Muscle of leg (tissue), 11 donors: ENCODE measurements around the gene NFE2L2. TPM values are rescaled to one million over a fixed set of nuclear protein-coding genes. Genes with fewer than 3 reads are reported as not detected.

ENCODE experiments used
- DNase-seq: peaks from one replicate; pipeline ENCODE4 v3.0.0; 2013
- H3K27ac ChIP-seq: one replicate; pipeline ENCODE4 v1.5.1; 2013; ENCODE audit warnings: mild to moderate bottlenecking, low read length, control low read depth
- H3K27me3 ChIP-seq: one replicate; pipeline ENCODE4 v1.6.1; 2013; ENCODE audit warnings: low read length; ENCODE audit not compliant: control insufficient read depth, insufficient read depth
- H3K36me3 ChIP-seq: one replicate; pipeline ENCODE4 v1.6.1; 2013; ENCODE audit warnings: low read length; ENCODE audit not compliant: control insufficient read depth, insufficient read depth
- H3K4me1 ChIP-seq: one replicate; pipeline ENCODE4 v1.6.1; 2013; ENCODE audit warnings: low read length; ENCODE audit not compliant: control insufficient read depth, insufficient read depth
- H3K4me3 ChIP-seq: one replicate; pipeline ENCODE4 v1.5.1; 2013; ENCODE audit warnings: low read length, control low read depth
- H3K9me3 ChIP-seq: replicated peaks from 2 replicates; pipeline ENCODE4 v1.6.1; 2013; ENCODE audit warnings: low read depth, low read length; ENCODE audit not compliant: control insufficient read depth
- WGBS: methylation state at CpG from one replicate; pipeline ENCODE4 v1.1.5; 2013; ENCODE audit warnings: missing lambda C conversion rate; ENCODE audit not compliant: insufficient coverage; 5-methylcytosine and 5-hydroxymethylcytosine counted together
- polyA plus RNA-seq, 8 donors: library from polyadenylated mRNA; unstranded; fragments of 120-200 nt; gene quantifications; one replicate each; pipeline versions ENCODE4 v1.2.1 to v1.2.3, GENCODE V29; 2013; ENCODE audit warnings: inconsistent platforms in 1 of 8, low replicate concordance in 1 of 8; ENCODE audit not compliant: insufficient read length in 8 of 8, insufficient read depth in 1 of 8
- total RNA-seq: library from RNA; stranded (reverse); fragments of 120-200 nt; gene quantifications from one replicate; pipeline ENCODE4 v1.2.4, GENCODE V29; 2013

The NFE2L2 gene
- total and polyA plus RNA-seq, 9 donors = 39.9 to 65.8 (median 52.7) TPM

GRCh38 chr2:177258059-177258458 lies 6.5 kb downstream of the NFE2L2 start:
- H3K27ac ChIP-seq = no peak overlapping the region
- H3K9me3 ChIP-seq = peaks cover 6% of the 10 kb centered on the region
- peaks cover 7% of the 10 kb centered on the region for H3K36me3 ChIP-seq
- H3K27me3 ChIP-seq = no peaks in the 10 kb centered on the region
- no peak overlapping the region for H3K4me3 ChIP-seq
- WGBS = no CpG with 5 or more reads among the region's 2 CpGs
- no peak for DNase-seq
- H3K4me1 ChIP-seq = peaks cover 13% of the 10 kb centered on the region

DNA sequence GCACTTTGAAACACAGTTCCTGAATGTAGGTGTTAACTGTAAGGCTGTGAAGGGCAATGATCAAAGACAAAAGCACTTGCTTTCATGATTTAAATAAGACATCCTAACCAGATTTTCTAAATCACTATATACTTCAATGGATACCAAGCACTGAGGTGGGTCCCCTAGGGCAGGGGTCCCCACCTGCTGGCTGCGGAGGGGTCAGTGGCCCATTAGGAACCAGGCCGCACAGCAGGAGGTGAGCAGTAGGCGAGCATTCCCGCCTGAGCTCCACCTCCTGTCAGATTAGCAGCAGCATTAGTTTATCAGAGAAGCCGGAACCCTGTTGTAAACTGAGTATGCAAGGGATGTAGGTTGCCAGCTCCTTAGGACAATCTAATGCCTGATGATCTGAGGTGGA lies 7.1 kb downstream of the NFE2L2 start:
- peaks cover 18% of the 10 kb centered on the region for H3K4me1 ChIP-seq

GRCh38 chr2:177256695-177257094 lies 7.8 kb downstream of the NFE2L2 start:
- peaks cover 22% of the 10 kb centered on the region for H3K4me1 ChIP-seq

More for the DNA sequence above, 7.1 kb downstream of the NFE2L2 start:
- no peak overlapping the region for H3K27ac ChIP-seq
- no peak for DNase-seq
- peaks cover 6% of the 10 kb centered on the region for H3K9me3 ChIP-seq
- WGBS = 95% methylated on average over 4 of the region's 5 CpGs
- H3K4me3 ChIP-seq = no peak overlapping the region
- H3K36me3 ChIP-seq = peaks cover 12% of the 10 kb centered on the region
- no peaks in the 10 kb centered on the region for H3K27me3 ChIP-seq

DNA sequence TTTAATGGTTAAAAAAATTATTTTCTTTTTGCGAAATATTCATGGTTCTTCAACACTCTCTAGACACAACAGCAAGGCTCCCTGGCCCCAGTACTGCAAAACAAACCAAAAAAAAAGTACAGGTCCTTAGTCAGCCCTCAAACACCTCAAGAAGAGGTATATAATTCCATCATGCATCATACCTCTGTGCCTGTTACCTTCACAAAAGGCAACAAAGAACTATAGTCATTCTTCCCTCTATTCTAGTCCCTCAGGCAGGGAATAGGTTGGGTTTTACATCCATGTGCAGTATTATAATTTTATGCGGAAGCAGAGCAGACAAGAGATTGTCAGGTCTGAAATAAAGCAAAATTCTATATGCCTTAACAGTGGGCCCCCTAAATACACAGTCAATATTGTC lies 8.5 kb downstream of the NFE2L2 start:
- DNase-seq = no peak
- no peaks in the 10 kb centered on the region for H3K27me3 ChIP-seq
- H3K9me3 ChIP-seq = peaks cover 6% of the 10 kb centered on the region
- H3K4me1 ChIP-seq = peaks cover 18% of the 10 kb centered on the region
- no peak overlapping the region for H3K4me3 ChIP-seq
- no peak overlapping the region for H3K27ac ChIP-seq
- H3K36me3 ChIP-seq = peaks cover 15% of the 10 kb centered on the region
- 60% methylated on average over 1 of the region's 2 CpGs for WGBS

More at GRCh38 chr2:177256695-177257094, 7.8 kb downstream of the NFE2L2 start:
- Histone ChIP-seq H3K9me3 (peaks cover 6% of the 10 kb centered on the region), H3K36me3 (peaks cover 12% of the 10 kb centered on the region), H3K4me3 (no peak overlapping the region), H3K27me3 (no peaks in the 10 kb centered on the region), H3K27ac (no peak overlapping the region)
- DNase-seq = no peak
- no CpG with 5 or more reads among the region's 3 CpGs for WGBS

GRCh38 chr2:177255227-177255601 lies 9.3 kb downstream of the NFE2L2 start:
- Histone ChIP-seq H3K4me3 (no peak overlapping the region), H3K27ac (no peak overlapping the region), H3K9me3 (peaks cover 6% of the 10 kb centered on the region), H3K36me3 (peaks cover 15% of the 10 kb centered on the region), H3K27me3 (no peaks in the 10 kb centered on the region), H3K4me1 (peaks cover 16% of the 10 kb centered on the region)
- DNase-seq = no peak
- 60% methylated on average over 1 of the region's 2 CpGs for WGBS

DNA sequence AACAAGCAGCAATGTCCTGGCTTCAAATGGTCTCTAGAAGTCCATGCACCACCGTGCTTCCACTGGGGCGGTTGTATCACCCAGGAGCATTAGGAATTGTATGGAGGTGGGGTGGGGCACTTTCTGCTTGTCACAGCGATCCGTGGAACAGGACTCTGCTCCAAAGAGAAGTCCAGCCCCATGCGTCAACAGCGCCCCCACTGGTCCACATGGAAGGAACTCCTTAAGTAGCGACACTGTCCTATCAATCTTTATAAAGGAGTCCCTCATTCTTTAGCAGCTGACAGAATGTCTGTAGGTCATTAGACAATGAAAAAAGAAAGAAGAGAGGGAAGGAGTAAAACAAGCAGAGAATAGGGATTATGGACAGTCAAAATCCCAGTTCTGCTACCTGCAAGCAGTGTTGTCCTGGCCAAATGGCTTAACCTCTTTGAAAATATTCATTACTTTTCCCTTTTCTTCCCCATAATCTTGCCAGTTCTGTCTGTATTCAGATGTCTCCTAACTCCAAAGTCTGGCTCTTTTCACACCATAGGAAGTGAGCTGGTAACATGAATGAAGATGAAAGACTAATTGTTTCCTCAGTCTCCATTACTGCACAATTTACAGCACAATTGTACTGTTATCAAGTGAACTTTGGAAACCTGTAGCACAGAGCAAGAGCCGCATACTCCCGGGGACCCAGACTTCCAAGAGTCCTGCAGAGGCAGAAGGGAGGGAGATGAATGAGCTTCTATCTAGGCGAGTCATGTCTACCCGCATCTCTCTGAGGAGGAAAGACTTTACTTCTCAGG lies 9.9 kb downstream of the NFE2L2 start:
- Histone ChIP-seq H3K27me3 (no peaks in the 10 kb centered on the region), H3K4me1 (peaks cover 16% of the 10 kb centered on the region), H3K27ac (no peak overlapping the region), H3K4me3 (no peak overlapping the region), H3K9me3 (peaks cover 6% of the 10 kb centered on the region), H3K36me3 (peaks cover 15% of the 10 kb centered on the region)
- no CpG with 5 or more reads among the region's 11 CpGs for WGBS
- peak; percentile 21 for DNase-seq

- Histone ChIP-seq H3K9me3 (peaks cover 6% of the 10 kb centered on the region), H3K36me3 (peaks cover 17% of the 10 kb centered on the region), H3K4me3 (no peak overlapping the region), H3K27me3 (no peaks in the 10 kb centered on the region), H3K4me1 (peaks cover 16% of the 10 kb centered on the region), H3K27ac (no peak overlapping the region)
- WGBS = no CpG with 5 or more reads among the region's 3 CpGs
- no peak for DNase-seq
These were observed 10.8 kb downstream of the NFE2L2 start for GRCh38 chr2:177253704-177254103.

DNA sequence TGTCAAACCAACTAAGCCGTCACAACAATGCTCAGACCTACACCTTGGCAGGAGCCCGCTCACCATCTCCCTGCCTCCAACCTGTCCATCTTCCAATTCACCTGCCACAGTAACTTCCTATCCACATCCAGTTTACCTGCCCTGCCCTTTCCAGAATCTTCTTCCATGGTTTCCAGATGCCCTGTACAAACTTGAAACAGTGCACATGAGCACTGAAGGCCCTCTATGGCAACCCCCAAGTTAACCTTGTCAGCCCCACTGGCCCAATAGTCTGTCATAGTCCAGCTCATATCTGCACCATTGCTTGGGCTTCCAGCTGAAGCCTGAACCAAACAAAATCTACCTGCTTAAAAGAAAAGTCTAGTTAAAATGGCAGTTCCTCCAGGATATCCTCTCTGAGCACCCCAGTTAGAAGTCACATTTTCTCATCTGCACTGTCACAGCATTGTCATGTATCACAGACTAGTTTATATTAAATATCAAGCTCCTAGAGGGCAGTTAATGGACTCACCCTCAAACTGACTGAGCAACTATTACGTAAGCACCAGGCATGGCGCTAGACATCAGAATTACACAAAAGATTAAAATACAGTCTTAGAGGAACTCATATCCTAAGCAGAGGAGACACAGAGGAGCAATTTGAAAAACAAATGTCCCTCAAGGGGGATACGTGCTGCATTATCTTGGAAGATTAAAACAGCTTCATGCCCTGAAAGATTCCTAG lies 11.6 kb downstream of the NFE2L2 start:
- 100% methylated on average over 2 of the region's 5 CpGs for WGBS
- no peaks in the 10 kb centered on the region for H3K27me3 ChIP-seq
- H3K9me3 ChIP-seq = peaks cover 2% of the 10 kb centered on the region
- peaks cover 16% of the 10 kb centered on the region for H3K4me1 ChIP-seq
- peaks cover 18% of the 10 kb centered on the region for H3K36me3 ChIP-seq
- H3K27ac ChIP-seq = no peak overlapping the region
- H3K4me3 ChIP-seq = no peak overlapping the region
- no peak for DNase-seq

DNA sequence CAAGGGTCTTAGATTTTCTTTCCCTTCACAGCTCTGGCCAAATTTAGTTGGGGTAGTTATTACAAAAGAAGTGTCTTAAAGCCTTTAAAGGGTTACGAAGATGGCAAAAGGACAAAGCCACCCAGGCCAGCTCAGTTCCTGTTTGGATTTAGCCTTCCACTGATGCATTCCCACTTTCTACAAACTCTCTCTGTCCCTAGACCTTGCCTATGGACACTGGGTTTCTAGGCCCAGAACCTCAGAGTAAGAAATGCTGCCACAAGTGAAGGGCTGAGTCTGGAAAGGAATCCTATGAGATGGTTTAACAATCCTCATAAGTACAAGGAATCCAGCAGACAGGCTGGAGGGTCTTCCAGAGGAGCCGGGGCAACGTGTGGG lies 13.4 kb downstream of the NFE2L2 start:
- no peak overlapping the region for H3K4me3 ChIP-seq
- WGBS = no CpG with 5 or more reads among the region's 3 CpGs
- no peaks in the 10 kb centered on the region for H3K27me3 ChIP-seq
- no peaks in the 10 kb centered on the region for H3K9me3 ChIP-seq
- peak overlapping the region; percentile 1 for H3K27ac ChIP-seq
- no peak for DNase-seq
- peaks cover 18% of the 10 kb centered on the region for H3K36me3 ChIP-seq
- H3K4me1 ChIP-seq = peaks cover 18% of the 10 kb centered on the region

DNA sequence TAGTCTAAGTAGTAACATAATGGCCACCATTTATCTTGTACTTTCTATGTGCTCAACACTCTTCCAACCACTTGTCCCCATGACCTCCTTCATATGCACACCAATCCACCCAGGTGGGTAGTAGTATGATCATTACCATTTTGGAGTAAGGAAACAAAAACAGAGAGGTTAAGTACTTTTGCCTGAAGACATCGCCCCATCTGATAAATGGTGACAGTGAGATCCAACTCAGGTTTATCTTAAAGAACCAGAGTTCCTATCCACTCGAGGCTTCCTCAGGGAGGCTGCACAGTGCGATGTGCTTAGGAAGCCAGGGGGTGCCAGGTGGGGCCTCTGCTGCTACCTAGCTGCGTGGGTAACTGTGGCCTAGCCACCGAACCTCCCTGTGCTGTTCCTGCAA lies 14.1 kb downstream of the NFE2L2 start:
- no peak for DNase-seq
- WGBS = 91% methylated on average over 4 of the region's 5 CpGs
- peaks cover 17% of the 10 kb centered on the region for H3K36me3 ChIP-seq
- H3K27me3 ChIP-seq = no peaks in the 10 kb centered on the region
- H3K4me1 ChIP-seq = peaks cover 21% of the 10 kb centered on the region
- no peaks in the 10 kb centered on the region for H3K9me3 ChIP-seq
- no peak overlapping the region for H3K4me3 ChIP-seq
- no peak overlapping the region for H3K27ac ChIP-seq
